HEK293T (cell line): ENCODE data around the gene ZNF578.

ENCODE experiments used
- ARNT ChIP-seq: fragments of 450-650 bp; IDR thresholded peaks from 2 replicates; pipeline ENCODE4 v1.6.1; 2017; ENCODE audit warnings: mild to moderate bottlenecking
- BHLHE40 ChIP-seq: fragments of 450-650 bp; IDR thresholded peaks from 2 replicates; pipeline ENCODE4 v1.6.1; 2016; ENCODE audit warnings: mild to moderate bottlenecking, moderate library complexity, borderline replicate concordance
- ELF4 ChIP-seq: fragments of 450-650 bp; IDR thresholded peaks from 2 replicates; pipeline ENCODE4 v1.6.1; 2017; ENCODE audit warnings: antibody characterized with exemption
- FOXA1 ChIP-seq: fragments of 450-650 bp; IDR thresholded peaks from 2 replicates; pipeline ENCODE4 v1.6.1; 2016; ENCODE audit warnings: mild to moderate bottlenecking
- FOXK2 ChIP-seq: fragments of 450-650 bp; IDR thresholded peaks from 2 replicates; pipeline ENCODE4 v1.6.1; 2016; ENCODE audit warnings: mild to moderate bottlenecking
- FOXM1 ChIP-seq: fragments of 450-650 bp; IDR thresholded peaks from 2 replicates; pipeline ENCODE4 v1.6.1; 2017; ENCODE audit warnings: mild to moderate bottlenecking, borderline replicate concordance
- HDGF ChIP-seq: fragments of 450-650 bp; IDR thresholded peaks from 2 replicates; pipeline ENCODE4 v1.6.1; 2017; ENCODE audit warnings: antibody characterized with exemption, borderline replicate concordance
- L3MBTL2 ChIP-seq: fragments of 450-650 bp; conservative IDR thresholded peaks from 2 replicates; pipeline ENCODE4 v1.6.1; 2016; ENCODE audit warnings: mild to moderate bottlenecking
- LEF1 ChIP-seq: fragments of 450-650 bp; IDR thresholded peaks from 2 replicates; pipeline ENCODE4 v1.6.1; 2017; ENCODE audit warnings: mild to moderate bottlenecking, borderline replicate concordance
- NFRKB ChIP-seq: fragments of 450-650 bp; IDR thresholded peaks from 2 replicates; pipeline ENCODE4 v1.6.1; 2016; ENCODE audit warnings: mild to moderate bottlenecking, moderate library complexity
- SUZ12 ChIP-seq: fragments of 450-650 bp; IDR thresholded peaks from 2 replicates; pipeline ENCODE4 v1.6.1; 2016; ENCODE audit warnings: mild to moderate bottlenecking
- TARDBP ChIP-seq: fragments of 450-650 bp; IDR thresholded peaks from 2 replicates; pipeline ENCODE4 v1.6.1; 2016
- ZNF384 ChIP-seq: fragments of 450-650 bp; IDR thresholded peaks from 2 replicates; pipeline ENCODE4 v1.6.1; 2016
- TF ChIP-seq, protein P1 (sequence below): fragments of 450-650 bp; IDR thresholded peaks from 2 replicates; pipeline ENCODE4 v1.6.1; 2016

DNA sequence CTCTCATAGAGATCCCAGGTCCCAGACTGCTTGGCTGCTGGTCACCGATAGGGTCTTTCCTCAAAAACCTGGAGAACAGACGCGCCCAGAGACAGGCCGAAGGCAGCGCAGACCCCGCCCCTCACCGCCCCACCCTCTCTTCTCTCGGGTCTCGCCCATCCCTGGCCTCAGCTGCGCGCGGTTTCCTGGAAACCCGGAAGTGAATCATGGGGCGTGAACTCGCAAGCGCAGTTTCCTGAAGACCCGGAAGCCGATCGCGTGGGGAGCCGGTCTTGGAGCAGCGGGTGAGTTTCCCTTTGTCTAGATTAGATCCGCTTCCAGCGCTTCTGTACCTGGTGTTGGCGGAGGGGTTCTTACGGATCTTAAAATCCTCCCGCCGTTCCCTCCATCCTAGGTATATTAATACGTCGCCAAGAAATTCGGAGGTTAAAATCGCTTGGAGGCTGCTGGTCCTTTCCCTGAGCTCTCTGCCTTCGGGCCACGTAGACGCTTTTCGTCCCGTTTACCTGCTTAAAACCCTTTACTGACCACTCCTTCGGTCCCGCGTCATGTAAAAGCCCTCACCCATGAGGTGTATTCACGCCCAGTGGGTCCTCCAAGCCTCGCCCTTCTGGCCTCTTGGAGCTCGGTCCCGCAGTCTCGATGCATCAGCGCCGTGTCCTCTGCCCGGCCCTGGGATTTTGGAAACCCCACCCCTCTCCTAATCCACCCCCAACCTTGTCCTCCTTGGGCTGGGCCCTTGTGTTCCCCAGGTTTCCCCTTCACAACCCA lies at the start of gene ZNF578:
- TF ChIP-seq FOXA1 (no peak), L3MBTL2 (no peak), TARDBP (no peak), BHLHE40 (no peak), FOXK2 (no peak), FOXM1 (no peak), LEF1 (no peak), NFRKB (no peak), ARNT (no peak), ELF4 (no peak), HDGF (no peak), SUZ12 (no peak), ZNF384 (no peak)
- TF ChIP-seq, protein P1, sequence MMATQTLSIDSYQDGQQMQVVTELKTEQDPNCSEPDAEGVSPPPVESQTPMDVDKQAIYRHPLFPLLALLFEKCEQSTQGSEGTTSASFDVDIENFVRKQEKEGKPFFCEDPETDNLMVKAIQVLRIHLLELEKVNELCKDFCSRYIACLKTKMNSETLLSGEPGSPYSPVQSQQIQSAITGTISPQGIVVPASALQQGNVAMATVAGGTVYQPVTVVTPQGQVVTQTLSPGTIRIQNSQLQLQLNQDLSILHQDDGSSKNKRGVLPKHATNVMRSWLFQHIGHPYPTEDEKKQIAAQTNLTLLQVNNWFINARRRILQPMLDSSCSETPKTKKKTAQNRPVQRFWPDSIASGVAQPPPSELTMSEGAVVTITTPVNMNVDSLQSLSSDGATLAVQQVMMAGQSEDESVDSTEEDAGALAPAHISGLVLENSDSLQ, result no peak
